Osteocyte (in vitro differentiated cells): ENCODE data around the gene OR12D3. TPM values are rescaled to one million over a fixed set of nuclear protein-coding genes. Genes with fewer than 3 reads are reported as not detected.

Source experiments
- DNase-seq: peaks from one replicate; pipeline ENCODE4 v3.0.0; 2021; ENCODE audit warnings: mixed read lengths; ENCODE audit not compliant: unreplicated experiment; ENCODE audit errors: extremely low spot score
- H3K27ac Mint-ChIP-seq: one replicate; pipeline ENCODE4 v1.8.0; 2021; ENCODE audit warnings: mild to moderate bottlenecking, mixed read lengths; ENCODE audit not compliant: unreplicated experiment
- H3K27me3 Mint-ChIP-seq: one replicate; pipeline ENCODE4 v1.8.0; 2021; ENCODE audit warnings: mixed read lengths; ENCODE audit not compliant: unreplicated experiment
- H3K36me3 Mint-ChIP-seq: one replicate; pipeline ENCODE4 v1.8.0; 2021; ENCODE audit warnings: mixed read lengths; ENCODE audit not compliant: unreplicated experiment
- H3K4me1 Mint-ChIP-seq: one replicate; pipeline ENCODE4 v1.8.0; 2021; ENCODE audit warnings: mixed read lengths; ENCODE audit not compliant: unreplicated experiment
- H3K4me3 Mint-ChIP-seq: one replicate; pipeline ENCODE4 v1.8.0; 2021; ENCODE audit warnings: mild to moderate bottlenecking, moderate library complexity, mixed read lengths; ENCODE audit not compliant: unreplicated experiment
- H3K9me3 Mint-ChIP-seq: one replicate; pipeline ENCODE4 v1.8.0; 2021; ENCODE audit warnings: mixed read lengths; ENCODE audit not compliant: unreplicated experiment
- total RNA-seq: library from RNA; stranded (reverse); gene quantifications from 2 replicates; pipeline ENCODE4 v1.2.1, GENCODE V29; 2021
- TF ChIP-seq, protein P1 (sequence below): fragments of 200-600 bp; sonication (generic); IDR thresholded peaks from 2 replicates; pipeline ENCODE4 v1.5.0; 2021; ENCODE audit warnings: antibody characterized with exemption, mild to moderate bottlenecking, moderate library complexity

Gene OR12D3
- total RNA-seq, 1 donor from 2014 or later, result not detected

- H3K27ac Mint-ChIP-seq, result no peak overlapping the region
- no peaks in the 10 kb centered on the region for H3K36me3 Mint-ChIP-seq
- H3K27me3 Mint-ChIP-seq, result no peaks in the 10 kb centered on the region
- DNase-seq, result no peak
- TF ChIP-seq, protein P1, sequence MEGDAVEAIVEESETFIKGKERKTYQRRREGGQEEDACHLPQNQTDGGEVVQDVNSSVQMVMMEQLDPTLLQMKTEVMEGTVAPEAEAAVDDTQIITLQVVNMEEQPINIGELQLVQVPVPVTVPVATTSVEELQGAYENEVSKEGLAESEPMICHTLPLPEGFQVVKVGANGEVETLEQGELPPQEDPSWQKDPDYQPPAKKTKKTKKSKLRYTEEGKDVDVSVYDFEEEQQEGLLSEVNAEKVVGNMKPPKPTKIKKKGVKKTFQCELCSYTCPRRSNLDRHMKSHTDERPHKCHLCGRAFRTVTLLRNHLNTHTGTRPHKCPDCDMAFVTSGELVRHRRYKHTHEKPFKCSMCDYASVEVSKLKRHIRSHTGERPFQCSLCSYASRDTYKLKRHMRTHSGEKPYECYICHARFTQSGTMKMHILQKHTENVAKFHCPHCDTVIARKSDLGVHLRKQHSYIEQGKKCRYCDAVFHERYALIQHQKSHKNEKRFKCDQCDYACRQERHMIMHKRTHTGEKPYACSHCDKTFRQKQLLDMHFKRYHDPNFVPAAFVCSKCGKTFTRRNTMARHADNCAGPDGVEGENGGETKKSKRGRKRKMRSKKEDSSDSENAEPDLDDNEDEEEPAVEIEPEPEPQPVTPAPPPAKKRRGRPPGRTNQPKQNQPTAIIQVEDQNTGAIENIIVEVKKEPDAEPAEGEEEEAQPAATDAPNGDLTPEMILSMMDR, result no peak
- H3K4me3 Mint-ChIP-seq, result no peak overlapping the region
- no peaks in the 10 kb centered on the region for H3K4me1 Mint-ChIP-seq
- H3K9me3 Mint-ChIP-seq, result peaks cover 11% of the 10 kb centered on the region
Observed at GRCh38 chr6:29332676-29333075, 42.4 kb downstream of the OR12D3 start.

GRCh38 chr6:29325777-29326176 is 49.3 kb downstream of the OR12D3 start:
- TF ChIP-seq, protein P1, result no peak
- Mint-ChIP-seq H3K36me3 (no peaks in the 10 kb centered on the region), H3K4me3 (no peak overlapping the region), H3K27ac (no peak overlapping the region), H3K27me3 (no peaks in the 10 kb centered on the region), H3K9me3 (peaks cover 4% of the 10 kb centered on the region), H3K4me1 (no peaks in the 10 kb centered on the region)
- no peak for DNase-seq

Other genes with a start within 250 kb of the OR12D3 start
- gene OR2J2, start 204.4 kb downstream of the OR12D3 start, total RNA-seq, result not detected in 2 replicates
- gene OR14J1, start 73.6 kb downstream of the OR12D3 start, total RNA-seq, result not detected in 2 replicates
- not detected in 2 replicates for gene OR5V1, start 6.4 kb downstream of the OR12D3 start, total RNA-seq
- gene OR12D2, start 20.3 kb upstream of the OR12D3 start, total RNA-seq, result not detected in 2 replicates
- not detected in 2 replicates for gene OR12D1, start 39.6 kb upstream of the OR12D3 start, total RNA-seq
- not detected in 2 replicates for gene OR10C1, start 64.0 kb upstream of the OR12D3 start, total RNA-seq
- gene OR11A1, start 81.8 kb upstream of the OR12D3 start, total RNA-seq, result not detected in 2 replicates
- gene OR2H1, start 81.9 kb upstream of the OR12D3 start, total RNA-seq, result not detected in 2 replicates
- gene MAS1L, start 112.7 kb upstream of the OR12D3 start, total RNA-seq, result not detected in 2 replicates
- gene UBD, start 184.4 kb upstream of the OR12D3 start, total RNA-seq, result not detected in 2 replicates
- gene OR2H2, start 209.8 kb upstream of the OR12D3 start, total RNA-seq, result not detected in 2 replicates